Erythroblast (primary cell): ENCODE results near the gene FAM185A.

Source experiments
- GATA1 ChIP-seq: IDR thresholded peaks from 2 replicates; pipeline ENCODE4 v1.6.1; 2011; ENCODE audit warnings: low read depth, mild to moderate bottlenecking, control low read depth, low read length, moderate library complexity
- POLR2A ChIP-seq: IDR thresholded peaks from 2 replicates; pipeline ENCODE4 v1.6.1; 2011; ENCODE audit warnings: mild to moderate bottlenecking, low read length

DNA sequence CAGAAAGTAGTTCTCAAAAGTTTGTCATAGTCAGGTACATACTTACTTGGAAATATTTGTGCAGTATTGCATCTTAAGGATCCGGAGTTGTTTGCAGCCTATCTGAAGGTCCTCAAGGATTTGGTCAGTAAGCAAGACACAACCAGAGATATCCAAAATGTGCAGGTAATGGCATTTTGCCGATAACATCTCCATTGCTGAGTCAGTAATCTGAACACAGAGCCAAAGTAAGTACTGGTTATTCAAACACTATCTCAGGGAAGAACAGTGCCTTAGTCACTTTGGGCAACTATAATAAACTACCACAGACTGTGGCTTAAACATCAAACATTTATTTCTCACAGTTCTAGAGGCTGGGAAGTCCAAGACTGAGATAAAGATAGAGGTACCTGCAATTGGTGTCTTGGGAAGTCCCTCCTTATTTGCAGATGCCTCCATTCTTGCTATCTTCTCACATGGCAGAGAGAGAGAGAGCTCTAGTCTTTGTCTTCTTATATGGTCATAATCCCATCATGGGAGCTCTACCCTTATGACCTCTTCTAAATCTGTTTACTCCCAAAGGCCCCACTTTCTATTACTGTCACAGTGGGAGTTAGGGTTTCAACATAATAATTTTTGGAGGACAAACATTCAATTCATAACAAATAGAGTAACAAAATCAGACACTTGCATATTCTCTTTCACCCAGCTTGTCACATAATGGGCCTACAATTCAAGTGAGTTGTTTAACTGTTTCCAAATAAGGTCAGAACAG is 73.4 kb downstream of the FAM185A start:
- TF ChIP-seq POLR2A (no peak), GATA1 (no peak)
